ENCODE results near the gene SCML1.

SCML1 gene

GRCh38 chrX:17736856-17737709, at the start of gene SCML1:
TSS of gene SCML1 (plus strand) at chrX:17737493. CDS start at chrX:17744187, 6,694 bp downstream.
- DNase-seq (ENCODE audit: low read depth in 3 of 3, low spot score in 1 of 3): peak; percentile 71 to 76 (median 74)

GRCh38 chrX:17687648-17688047, 49.6 kb upstream of the SCML1 start:
- no peak for DNase-seq (ENCODE audit: low read depth in 3 of 3, low spot score in 1 of 3)

- peak in 1 of 3 donors; percentile 0 for DNase-seq (ENCODE audit: low read depth in 3 of 3, low spot score in 1 of 3)
Observed at GRCh38 chrX:17689971-17690409, 47.3 kb upstream of the SCML1 start.

GRCh38 chrX:17692709-17693346, 44.5 kb upstream of the SCML1 start:
- no peak for DNase-seq (ENCODE audit: low read depth in 3 of 3, low spot score in 1 of 3)

GRCh38 chrX:17697191-17697590, 40.1 kb upstream of the SCML1 start:
- DNase-seq (ENCODE audit: low read depth in 3 of 3, low spot score in 1 of 3): no peak

- no peak for DNase-seq (ENCODE audit: low read depth in 3 of 3, low spot score in 1 of 3)
Observed at GRCh38 chrX:17700976-17701375, 36.3 kb upstream of the SCML1 start.

- no peak for DNase-seq (ENCODE audit: low read depth in 3 of 3, low spot score in 1 of 3)
Observed at GRCh38 chrX:17703201-17703600, 34.1 kb upstream of the SCML1 start.

- DNase-seq (ENCODE audit: low read depth in 3 of 3, low spot score in 1 of 3): no peak
Observed at GRCh38 chrX:17705211-17705610, 32.1 kb upstream of the SCML1 start.

GRCh38 chrX:17706676-17707075, 30.6 kb upstream of the SCML1 start:
- DNase-seq (ENCODE audit: low read depth in 3 of 3, low spot score in 1 of 3): no peak

GRCh38 chrX:17707731-17708130, 29.6 kb upstream of the SCML1 start:
- no peak for DNase-seq (ENCODE audit: low read depth in 3 of 3, low spot score in 1 of 3)

- DNase-seq (ENCODE audit: low read depth in 3 of 3, low spot score in 1 of 3): no peak
Observed at GRCh38 chrX:17710871-17711301, 26.4 kb upstream of the SCML1 start.

GRCh38 chrX:17713288-17713687, 24.0 kb upstream of the SCML1 start:
- no peak for DNase-seq (ENCODE audit: low read depth in 3 of 3, low spot score in 1 of 3)

GRCh38 chrX:17718649-17719165, 18.6 kb upstream of the SCML1 start:
- no peak for DNase-seq (ENCODE audit: low read depth in 3 of 3, low spot score in 1 of 3)

GRCh38 chrX:17719711-17720110, 17.6 kb upstream of the SCML1 start:
- no peak for DNase-seq (ENCODE audit: low read depth in 3 of 3, low spot score in 1 of 3)

GRCh38 chrX:17721715-17722114, 15.6 kb upstream of the SCML1 start:
- DNase-seq (ENCODE audit: low read depth in 3 of 3, low spot score in 1 of 3): no peak

- no peak for DNase-seq (ENCODE audit: low read depth in 3 of 3, low spot score in 1 of 3)
Observed at GRCh38 chrX:17725181-17725580, 12.1 kb upstream of the SCML1 start.

GRCh38 chrX:17732138-17732783, 5.0 kb upstream of the SCML1 start:
- no peak for DNase-seq (ENCODE audit: low read depth in 3 of 3, low spot score in 1 of 3)

- no peak for DNase-seq (ENCODE audit: low read depth in 3 of 3, low spot score in 1 of 3)
Observed at GRCh38 chrX:17735406-17735805, 1.9 kb upstream of the SCML1 start.

- DNase-seq (ENCODE audit: low read depth in 3 of 3, low spot score in 1 of 3): no peak
Observed at GRCh38 chrX:17736478-17736855, 826 bp upstream of the SCML1 start.

- no peak for DNase-seq (ENCODE audit: low read depth in 3 of 3, low spot score in 1 of 3)
Observed at GRCh38 chrX:17737710-17737985, 355 bp downstream of the SCML1 start.

GRCh38 chrX:17737986-17738713, 857 bp downstream of the SCML1 start:
- peak in 1 of 3 donors; percentile 7 for DNase-seq (ENCODE audit: low read depth in 3 of 3, low spot score in 1 of 3)
